Measurements from ENCODE around the gene GMPPA. TPM values are rescaled to one million over a fixed set of nuclear protein-coding genes. Genes with fewer than 3 reads are reported as not detected.

Gene GMPPA
- total RNA-seq, 2 experiments from 2014 or later, result 37.5 to 40.5 TPM

GRCh38 chr2:219466816-219467735 lies 31.6 kb upstream of the GMPPA start:
- POLR2A ChIA-PET, result no interaction called here
- CTCF ChIA-PET, result interaction anchor here (0.9 to 1.9 kb wide), 4 partner anchors 9 to 63 kb away, joined by 3 to 5 read pairs (median 4); no protein-coding TSS in a partner anchor

DNA sequence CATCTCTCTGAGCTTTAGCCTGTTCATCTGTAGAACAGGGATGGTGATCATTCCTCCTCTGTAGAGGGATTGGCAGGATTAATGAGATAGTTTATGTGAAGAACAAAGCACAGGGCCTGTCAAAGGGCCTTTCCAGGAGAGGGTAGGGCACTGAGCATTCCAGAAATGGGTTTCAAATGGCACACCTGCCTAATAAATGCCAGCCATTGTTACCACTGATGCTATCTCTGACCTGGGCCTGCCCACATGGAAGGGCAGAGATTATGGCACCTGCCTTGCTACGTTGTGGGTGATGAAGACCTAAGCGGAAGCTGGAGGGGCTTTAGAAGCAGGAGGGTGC lies 31.0 kb upstream of the GMPPA start:
- CTCF ChIA-PET, result interaction anchor here (0.9 to 1.9 kb wide), 4 partner anchors 8 to 62 kb away, joined by 3 to 5 read pairs (median 4); no protein-coding TSS in a partner anchor
- POLR2A ChIA-PET, result no interaction called here

- CTCF ChIA-PET, result interaction anchor here (1.1 to 1.9 kb wide), 4 partner anchors 41 to 72 kb away, joined by 3 to 5 read pairs (median 4); no protein-coding TSS in a partner anchor
- POLR2A ChIA-PET, result interaction anchor here (0.5 kb wide), 1 partner anchor 101 kb away, joined by 3 read pairs; no protein-coding TSS in a partner anchor
Observed at GRCh38 chr2:219468410-219469185, 30.1 kb upstream of the GMPPA start.

DNA sequence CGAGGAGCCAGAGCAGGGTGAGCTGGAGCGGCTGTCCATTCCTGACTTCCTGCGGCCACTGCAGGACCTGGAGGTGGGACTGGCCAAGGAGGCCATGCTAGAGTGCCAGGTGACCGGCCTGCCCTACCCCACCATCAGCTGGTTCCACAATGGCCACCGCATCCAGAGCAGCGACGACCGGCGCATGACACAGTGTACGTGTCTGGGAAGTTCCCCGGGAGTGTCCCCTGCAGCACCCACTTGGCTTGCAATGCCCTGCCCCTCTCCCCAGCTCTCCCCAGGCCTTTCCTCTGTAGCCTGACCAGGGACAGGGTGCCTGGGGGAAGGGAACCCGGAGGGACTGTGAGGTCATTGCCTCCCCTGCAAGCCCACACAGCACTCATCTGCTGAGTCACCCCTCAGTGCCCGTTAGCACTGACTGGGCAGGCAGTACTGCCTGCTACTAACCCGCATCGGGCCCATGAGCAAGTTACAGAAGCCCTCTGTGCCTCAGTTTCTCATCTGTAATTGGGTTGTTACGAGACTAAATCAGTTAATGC lies 29.4 kb upstream of the GMPPA start:
- CTCF ChIA-PET, result interaction anchor here (1.5 to 1.9 kb wide), 2 partner anchors 59 to 61 kb away, joined by 5 read pairs; no protein-coding TSS in a partner anchor
- POLR2A ChIA-PET, result no interaction called here

GRCh38 chr2:219470429-219470828 lies 28.3 kb upstream of the GMPPA start:
- POLR2A ChIA-PET, result no interaction called here
- CTCF ChIA-PET, result interaction anchor here (0.8 to 1.5 kb wide), 3 partner anchors 11 to 59 kb away, joined by 3 to 5 read pairs (median 4); a partner anchor contains a TSS

GRCh38 chr2:219471476-219472371 lies 27.0 kb upstream of the GMPPA start:
- ChIA-PET POLR2A (no interaction called here), CTCF (interaction anchor here (1.2 to 1.9 kb wide), 3 partner anchors 12 to 23 kb away, joined by 3 to 7 read pairs (median 4); a partner anchor contains a TSS)

DNA sequence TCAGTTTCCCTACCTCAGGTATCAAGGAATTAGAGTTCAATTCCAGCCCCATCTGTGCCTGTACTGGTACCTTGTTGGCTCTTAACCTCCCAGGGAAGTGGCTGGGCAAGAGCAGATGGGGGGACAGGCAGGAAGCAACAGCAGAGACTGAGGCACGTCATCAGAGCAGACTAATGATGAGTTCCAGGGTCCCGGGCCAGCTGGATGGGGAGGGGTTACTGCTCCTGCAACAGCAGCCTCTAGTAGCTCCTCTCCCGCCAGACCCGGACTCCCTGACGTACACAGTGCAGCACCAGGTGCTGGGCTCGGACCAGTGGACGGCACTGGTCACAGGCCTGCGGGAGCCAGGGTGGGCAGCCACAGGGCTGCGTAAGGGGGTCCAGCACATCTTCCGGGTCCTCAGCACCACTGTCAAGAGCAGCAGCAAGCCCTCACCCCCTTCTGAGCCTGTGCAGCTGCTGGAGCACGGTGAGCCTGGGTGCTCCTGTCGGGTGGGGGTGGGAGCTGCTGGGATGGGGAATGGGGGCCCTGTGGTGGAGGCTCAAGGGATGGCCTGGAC lies 26.0 kb upstream of the GMPPA start:
- ChIA-PET POLR2A (no interaction called here), CTCF (interaction anchor here (1.2 to 1.9 kb wide), 3 partner anchors 11 to 57 kb away, joined by 3 to 7 read pairs (median 4); no protein-coding TSS in a partner anchor)

DNA sequence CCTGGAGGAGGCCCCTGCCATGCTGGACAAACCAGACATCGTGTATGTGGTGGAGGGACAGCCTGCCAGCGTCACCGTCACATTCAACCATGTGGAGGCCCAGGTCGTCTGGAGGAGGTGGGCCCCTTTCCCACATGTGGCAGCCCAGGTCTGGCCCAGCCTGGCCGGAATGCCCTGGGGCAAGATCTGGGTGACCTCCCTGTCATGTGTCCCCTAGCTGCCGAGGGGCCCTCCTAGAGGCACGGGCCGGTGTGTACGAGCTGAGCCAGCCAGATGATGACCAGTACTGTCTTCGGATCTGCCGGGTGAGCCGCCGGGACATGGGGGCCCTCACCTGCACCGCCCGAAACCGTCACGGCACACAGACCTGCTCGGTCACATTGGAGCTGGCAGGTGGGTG lies 25.2 kb upstream of the GMPPA start:
- POLR2A ChIA-PET, result no interaction called here
- CTCF ChIA-PET, result interaction anchor here (0.7 to 1.5 kb wide), 2 partner anchors 56 to 980 kb away, joined by 3 to 4 read pairs; no protein-coding TSS in a partner anchor

- ChIA-PET POLR2A (no interaction called here), CTCF (interaction anchor here (0.6 to 0.7 kb wide), 4 partner anchors 45 to 981 kb away, joined by 3 read pairs; no protein-coding TSS in a partner anchor)
Observed at GRCh38 chr2:219474285-219475060, 24.2 kb upstream of the GMPPA start.

GRCh38 chr2:219475278-219475677 lies 23.4 kb upstream of the GMPPA start:
- CTCF ChIA-PET, result interaction anchor here (1.4 to 2.0 kb wide), 6 partner anchors 8 to 156 kb away, joined by 3 to 12 read pairs (median 5); no protein-coding TSS in a partner anchor
- POLR2A ChIA-PET, result no interaction called here

DNA sequence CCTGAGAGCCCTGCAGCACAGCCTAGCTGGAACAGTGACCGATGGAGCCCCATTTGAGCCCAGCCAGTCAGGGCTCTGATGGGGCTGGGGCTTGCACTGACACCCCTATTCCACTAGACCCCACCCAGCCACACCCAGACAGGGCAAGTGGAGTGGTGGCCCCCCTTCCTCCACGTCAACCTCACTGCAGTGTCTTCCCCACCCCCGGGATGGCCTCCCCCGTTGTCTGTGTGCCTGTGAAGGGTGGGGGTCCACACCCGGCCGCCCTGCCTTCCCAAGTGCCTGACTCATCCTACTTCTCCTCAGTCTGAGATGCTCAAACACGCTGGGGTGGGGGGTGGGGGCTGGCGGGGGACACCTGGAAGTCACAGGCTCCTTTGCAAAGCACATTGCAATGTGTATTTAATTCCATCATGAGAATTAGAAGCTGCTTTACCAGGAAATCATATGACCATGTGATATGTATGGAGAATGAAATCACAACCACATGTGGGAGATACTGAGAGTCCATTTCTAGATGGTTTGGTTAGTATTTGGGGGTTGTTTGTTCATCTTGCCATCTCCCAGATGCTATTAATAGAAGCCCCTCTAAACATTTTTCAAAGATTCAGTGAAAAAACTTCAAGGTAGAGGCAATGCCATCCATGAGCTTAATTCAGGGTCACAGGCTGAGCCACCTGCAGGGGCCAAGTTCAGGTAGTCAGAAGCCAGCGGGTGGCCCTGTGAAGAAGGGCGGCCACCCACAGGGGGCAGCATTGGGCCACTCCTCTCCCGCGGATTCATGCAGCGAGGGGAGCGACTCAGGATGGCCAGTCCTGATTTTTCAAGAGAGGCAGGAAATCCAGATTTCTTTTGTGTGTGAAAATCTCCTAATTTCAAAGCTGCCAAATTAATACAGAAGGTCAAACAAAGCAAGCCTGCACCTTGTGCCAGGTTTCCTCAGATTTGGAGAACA lies 22.7 kb upstream of the GMPPA start:
- CTCF ChIA-PET, result interaction anchor here (0.9 to 2.0 kb wide), 15 partner anchors 9 to 156 kb away, joined by 3 to 12 read pairs (median 4); no protein-coding TSS in a partner anchor
- POLR2A ChIA-PET, result interaction anchor here (1.1 kb wide), 1 partner anchor 23 kb away, joined by 5 read pairs; the partner anchor contains the start of gene GMPPA

DNA sequence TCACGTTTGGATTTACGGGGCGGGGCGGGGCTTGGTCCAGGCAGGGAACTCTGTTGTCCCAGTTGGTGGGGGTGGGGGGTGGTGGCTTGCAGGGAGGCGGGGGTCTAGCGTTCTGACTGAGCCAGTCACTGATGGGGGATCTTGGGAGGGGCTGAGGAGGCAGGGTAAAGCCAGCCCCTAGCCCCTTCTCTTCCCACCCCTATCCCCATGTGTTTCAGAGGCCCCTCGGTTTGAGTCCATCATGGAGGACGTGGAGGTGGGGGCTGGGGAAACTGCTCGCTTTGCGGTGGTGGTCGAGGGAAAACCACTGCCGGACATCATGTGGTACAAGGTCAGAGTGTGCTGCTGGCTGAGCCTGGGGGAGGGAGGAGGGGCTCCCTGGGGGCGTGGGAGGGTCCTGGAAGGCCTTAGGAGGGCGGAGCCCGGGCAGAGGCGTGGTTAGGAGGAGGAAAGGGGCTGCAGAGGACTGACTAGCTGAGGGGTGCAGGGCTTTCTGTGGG lies 22.0 kb upstream of the GMPPA start:
- CTCF ChIA-PET, result interaction anchor here (0.7 to 2.0 kb wide), 16 partner anchors 9 to 155 kb away, joined by 3 to 12 read pairs (median 4); no protein-coding TSS in a partner anchor
- POLR2A ChIA-PET, result interaction anchor here (1.1 kb wide), 1 partner anchor 22 kb away, joined by 5 read pairs; the partner anchor contains the start of gene GMPPA

DNA sequence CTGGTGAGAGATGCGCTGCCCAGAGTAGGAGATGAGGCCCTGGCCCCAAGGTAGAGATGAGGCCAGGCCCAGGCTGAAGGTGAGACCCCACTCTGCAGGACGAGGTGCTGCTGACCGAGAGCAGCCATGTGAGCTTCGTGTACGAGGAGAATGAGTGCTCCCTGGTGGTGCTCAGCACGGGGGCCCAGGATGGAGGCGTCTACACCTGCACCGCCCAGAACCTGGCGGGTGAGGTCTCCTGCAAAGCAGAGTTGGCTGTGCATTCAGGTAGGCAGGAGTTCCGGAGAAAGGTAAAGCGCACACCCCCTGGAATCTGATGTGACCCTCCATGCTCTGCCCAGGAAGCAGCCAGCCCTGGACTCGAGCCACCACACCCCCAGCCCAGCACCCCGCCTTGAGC lies 21.5 kb upstream of the GMPPA start:
- CTCF ChIA-PET, result interaction anchor here (0.7 to 2.3 kb wide), 8 partner anchors 8 to 59 kb away, joined by 3 to 12 read pairs (median 6); no protein-coding TSS in a partner anchor

GRCh38 chr2:219477815-219478214 lies 20.9 kb upstream of the GMPPA start:
- ChIA-PET CTCF (interaction anchor here (1.4 to 2.3 kb wide), 3 partner anchors 17 to 52 kb away, joined by 5 to 11 read pairs (median 7); no protein-coding TSS in a partner anchor), POLR2A (no interaction called here)

More for the DNA sequence above, 21.5 kb upstream of the GMPPA start:
- POLR2A ChIA-PET, result interaction anchor here (1.1 kb wide), 1 partner anchor 22 kb away, joined by 5 read pairs; the partner anchor contains the start of gene GMPPA

DNA sequence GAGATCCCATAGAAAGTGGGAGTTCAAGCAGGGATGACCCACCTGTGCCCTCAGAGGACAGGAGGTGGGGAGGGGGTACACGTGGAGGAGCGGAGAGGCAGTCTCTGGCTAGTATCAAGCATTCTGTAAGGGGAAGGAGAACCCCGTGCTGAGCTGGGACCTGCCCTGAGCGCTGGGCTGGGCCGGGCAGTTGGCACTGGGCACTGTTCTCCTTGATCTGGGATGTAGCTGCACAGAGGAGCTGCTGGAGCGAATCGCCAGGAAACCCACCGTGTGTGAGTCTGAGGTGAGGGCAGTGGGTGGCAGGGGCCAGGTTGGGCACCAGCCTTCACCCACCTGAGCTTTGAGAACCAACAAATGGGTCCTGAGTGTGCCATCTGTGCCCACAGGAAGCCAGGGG lies 19.8 kb upstream of the GMPPA start:
- POLR2A ChIA-PET, result no interaction called here
- CTCF ChIA-PET, result interaction anchor here (2.3 kb wide), 1 partner anchor 51 kb away, joined by 11 read pairs; no protein-coding TSS in a partner anchor

GRCh38 chr2:219480004-219480403 lies 18.7 kb upstream of the GMPPA start:
- POLR2A ChIA-PET, result no interaction called here
- CTCF ChIA-PET, result no interaction called here

All from activated CD8-positive, alpha-beta memory T cell treated with anti-CD3 and anti-CD28 coated beads for 36 hours (primary cell).